Measurements from ENCODE around the gene CTXN3.

CTXN3 gene

DNA sequence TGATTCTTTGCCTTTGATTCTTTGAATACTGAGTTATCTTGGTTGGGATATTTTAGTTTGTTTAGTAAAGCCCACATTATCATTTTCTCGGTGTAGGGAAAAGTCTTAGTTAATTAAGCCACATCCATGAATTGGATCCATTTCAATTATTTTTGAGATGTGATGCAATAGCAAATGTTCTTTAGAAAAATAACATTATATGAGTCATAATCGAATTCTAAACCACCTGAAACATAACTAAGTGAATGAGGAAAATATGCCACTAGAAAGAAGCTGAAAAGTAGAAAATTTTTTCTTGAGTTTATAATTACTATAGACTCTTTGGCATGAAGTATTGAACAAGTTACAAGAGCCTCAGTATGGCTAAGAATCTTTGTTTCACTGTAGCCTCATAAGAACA is 36.8 kb downstream of the CTXN3 start:
- no peaks in the 10 kb centered on the region for H3K36me3 ChIP-seq (ENCODE audit: insufficient read depth, low read length)
- H3K9me2 ChIP-seq (ENCODE audit: low read depth, low read length) = no peaks in the 10 kb centered on the region
- H3F3A ChIP-seq (ENCODE audit: insufficient read depth, low read length) = no peaks in the 10 kb centered on the region
- no peaks in the 10 kb centered on the region for H3K27me3 ChIP-seq (ENCODE audit: insufficient read depth, low read length)
- no peak overlapping the region for H3K4me2 ChIP-seq (ENCODE audit: low read length)
- no peaks in the 10 kb centered on the region for H4K20me1 ChIP-seq (ENCODE audit: insufficient read depth, low read length)
- H3K79me2 ChIP-seq (ENCODE audit: insufficient read depth, low read length) = no peaks in the 10 kb centered on the region
- no peak overlapping the region for H3K9ac ChIP-seq (ENCODE audit: low read length)
- no peaks in the 10 kb centered on the region for H3K9me3 ChIP-seq (ENCODE audit: low read length)
- H3K4me1 ChIP-seq (ENCODE audit: insufficient read depth, low read length, severe bottlenecking) = peaks cover 3% of the 10 kb centered on the region
- no peak overlapping the region for H3K4me3 ChIP-seq (ENCODE audit: low read depth, low read length, poor library complexity, severe bottlenecking)
- TF ChIP-seq, protein P1, sequence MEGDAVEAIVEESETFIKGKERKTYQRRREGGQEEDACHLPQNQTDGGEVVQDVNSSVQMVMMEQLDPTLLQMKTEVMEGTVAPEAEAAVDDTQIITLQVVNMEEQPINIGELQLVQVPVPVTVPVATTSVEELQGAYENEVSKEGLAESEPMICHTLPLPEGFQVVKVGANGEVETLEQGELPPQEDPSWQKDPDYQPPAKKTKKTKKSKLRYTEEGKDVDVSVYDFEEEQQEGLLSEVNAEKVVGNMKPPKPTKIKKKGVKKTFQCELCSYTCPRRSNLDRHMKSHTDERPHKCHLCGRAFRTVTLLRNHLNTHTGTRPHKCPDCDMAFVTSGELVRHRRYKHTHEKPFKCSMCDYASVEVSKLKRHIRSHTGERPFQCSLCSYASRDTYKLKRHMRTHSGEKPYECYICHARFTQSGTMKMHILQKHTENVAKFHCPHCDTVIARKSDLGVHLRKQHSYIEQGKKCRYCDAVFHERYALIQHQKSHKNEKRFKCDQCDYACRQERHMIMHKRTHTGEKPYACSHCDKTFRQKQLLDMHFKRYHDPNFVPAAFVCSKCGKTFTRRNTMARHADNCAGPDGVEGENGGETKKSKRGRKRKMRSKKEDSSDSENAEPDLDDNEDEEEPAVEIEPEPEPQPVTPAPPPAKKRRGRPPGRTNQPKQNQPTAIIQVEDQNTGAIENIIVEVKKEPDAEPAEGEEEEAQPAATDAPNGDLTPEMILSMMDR (IDR thresholded peaks at IDR 0.05; ENCODE audit: low read length) = no peak
- TF ChIP-seq EZH2 (IDR thresholded peaks at IDR 0.05; ENCODE audit: borderline replicate concordance, low read length) = no peak
- H2AFZ ChIP-seq (ENCODE audit: low read length) = no peak overlapping the region
- no peak overlapping the region for H3K27ac ChIP-seq (ENCODE audit: low read depth, low read length, poor library complexity, severe bottlenecking)

DNA sequence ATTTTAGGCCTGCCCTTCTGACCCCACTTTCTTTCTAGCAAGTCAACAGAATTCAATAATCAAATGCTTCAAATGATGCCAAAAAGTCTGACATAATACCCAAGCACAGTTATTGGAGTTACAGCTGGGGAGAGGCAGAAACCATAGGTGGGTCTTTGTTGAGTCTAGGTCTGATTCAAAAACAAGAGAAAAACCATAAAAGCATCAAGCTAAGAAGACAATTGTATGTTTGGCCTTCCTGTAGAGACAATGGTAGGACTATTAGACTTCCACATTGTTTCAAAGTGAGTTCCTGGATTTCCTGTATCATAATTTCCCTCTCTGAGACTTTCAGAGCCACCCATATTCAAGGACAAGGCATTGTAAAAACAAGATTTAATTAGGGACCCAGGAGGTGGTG is 37.5 kb downstream of the CTXN3 start:
- no peaks in the 10 kb centered on the region for H3K9me3 ChIP-seq (ENCODE audit: low read length)
- no peaks in the 10 kb centered on the region for H3K79me2 ChIP-seq (ENCODE audit: insufficient read depth, low read length)
- H2AFZ ChIP-seq (ENCODE audit: low read length) = no peak overlapping the region
- H4K20me1 ChIP-seq (ENCODE audit: insufficient read depth, low read length) = no peaks in the 10 kb centered on the region
- no peaks in the 10 kb centered on the region for H3F3A ChIP-seq (ENCODE audit: insufficient read depth, low read length)
- H3K4me1 ChIP-seq (ENCODE audit: insufficient read depth, low read length, severe bottlenecking) = peaks cover 1% of the 10 kb centered on the region
- H3K9ac ChIP-seq (ENCODE audit: low read length) = no peak overlapping the region
- no peaks in the 10 kb centered on the region for H3K27me3 ChIP-seq (ENCODE audit: insufficient read depth, low read length)
- H3K4me3 ChIP-seq (ENCODE audit: low read depth, low read length, poor library complexity, severe bottlenecking) = no peak overlapping the region
- no peak overlapping the region for H3K4me2 ChIP-seq (ENCODE audit: low read length)
- TF ChIP-seq, protein P1 (IDR thresholded peaks at IDR 0.05; ENCODE audit: low read length) = no peak
- no peak for TF ChIP-seq EZH2 (IDR thresholded peaks at IDR 0.05; ENCODE audit: borderline replicate concordance, low read length)
- H3K9me2 ChIP-seq (ENCODE audit: low read depth, low read length) = no peaks in the 10 kb centered on the region
- H3K36me3 ChIP-seq (ENCODE audit: insufficient read depth, low read length) = no peaks in the 10 kb centered on the region
- H3K27ac ChIP-seq (ENCODE audit: low read depth, low read length, poor library complexity, severe bottlenecking) = no peak overlapping the region

DNA sequence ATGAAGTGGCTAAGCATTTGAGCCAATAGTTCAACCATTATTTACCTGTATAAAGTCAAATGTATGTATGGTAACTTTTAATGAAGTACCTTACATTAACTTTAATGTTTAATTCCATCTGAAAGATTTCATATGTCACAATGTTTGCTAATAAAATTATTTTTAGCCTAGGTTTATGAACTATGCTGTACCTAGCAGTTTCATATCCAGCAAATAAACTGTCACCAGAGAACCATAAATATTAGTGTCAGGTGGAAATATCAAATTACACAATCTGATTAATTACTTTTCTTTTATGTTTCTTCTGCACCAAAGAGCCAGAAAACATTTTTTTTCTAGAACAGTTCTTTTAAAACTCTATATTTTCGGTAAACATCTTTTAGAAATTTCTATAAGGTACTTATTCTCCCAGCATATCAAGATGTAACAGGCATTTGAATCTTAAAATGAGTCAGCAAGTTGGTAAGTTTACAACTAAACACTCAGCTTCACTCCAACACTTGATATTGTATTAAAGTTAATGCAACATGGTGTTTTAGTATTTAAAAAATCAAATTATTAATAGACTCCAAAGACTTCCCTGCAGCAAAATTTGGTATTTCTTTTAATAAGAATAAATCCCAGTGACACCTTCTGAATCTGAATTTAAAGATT is 45.8 kb downstream of the CTXN3 start:
- H2AFZ ChIP-seq (ENCODE audit: low read length) = no peak overlapping the region
- no peak overlapping the region for H3K4me2 ChIP-seq (ENCODE audit: low read length)
- no peaks in the 10 kb centered on the region for H3K9me2 ChIP-seq (ENCODE audit: low read depth, low read length)
- H3K9me3 ChIP-seq (ENCODE audit: low read length) = no peaks in the 10 kb centered on the region
- H3K27ac ChIP-seq (ENCODE audit: low read depth, low read length, poor library complexity, severe bottlenecking) = no peak overlapping the region
- H4K20me1 ChIP-seq (ENCODE audit: insufficient read depth, low read length) = no peaks in the 10 kb centered on the region
- TF ChIP-seq, protein P1 (IDR thresholded peaks at IDR 0.05; ENCODE audit: low read length) = no peak
- TF ChIP-seq EZH2 (IDR thresholded peaks at IDR 0.05; ENCODE audit: borderline replicate concordance, low read length) = no peak
- H3K4me1 ChIP-seq (ENCODE audit: insufficient read depth, low read length, severe bottlenecking) = no peaks in the 10 kb centered on the region
- no peaks in the 10 kb centered on the region for H3F3A ChIP-seq (ENCODE audit: insufficient read depth, low read length)
- no peaks in the 10 kb centered on the region for H3K36me3 ChIP-seq (ENCODE audit: insufficient read depth, low read length)
- no peaks in the 10 kb centered on the region for H3K79me2 ChIP-seq (ENCODE audit: insufficient read depth, low read length)
- no peaks in the 10 kb centered on the region for H3K27me3 ChIP-seq (ENCODE audit: insufficient read depth, low read length)
- no peak overlapping the region for H3K4me3 ChIP-seq (ENCODE audit: low read depth, low read length, poor library complexity, severe bottlenecking)
- H3K9ac ChIP-seq (ENCODE audit: low read length) = no peak overlapping the region
